ENCODE measurements around the gene IL18. TPM values are rescaled to one million over a fixed set of nuclear protein-coding genes. Genes with fewer than 3 reads are reported as not detected.
A peak's percentile ranks its signal among the peaks of the same experiment; 100 is the strongest.

IL18 gene
- total RNA-seq, 1 experiment from 2014 or later = 0.74 TPM

DNA sequence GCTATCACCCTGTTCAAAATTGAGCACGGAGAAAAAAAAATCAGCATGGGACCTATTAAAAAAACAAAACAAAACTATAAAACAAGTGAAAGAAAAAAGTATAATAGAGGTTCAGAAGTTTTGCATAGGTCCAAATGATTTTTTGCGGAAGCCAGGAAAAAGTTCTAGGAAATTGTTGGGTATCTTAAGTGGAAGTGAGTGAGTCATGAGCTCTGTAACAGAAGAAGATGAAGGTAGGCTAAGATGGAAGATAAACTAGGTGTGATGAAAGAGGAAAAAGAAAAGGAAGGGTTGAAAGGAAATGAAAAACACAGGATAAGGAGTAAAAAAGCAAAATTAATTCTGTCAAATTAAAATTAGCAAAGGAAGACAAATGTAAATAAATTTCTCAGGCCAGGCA lies 49.4 kb downstream of the IL18 start:
- TF ChIP-seq, protein P1, sequence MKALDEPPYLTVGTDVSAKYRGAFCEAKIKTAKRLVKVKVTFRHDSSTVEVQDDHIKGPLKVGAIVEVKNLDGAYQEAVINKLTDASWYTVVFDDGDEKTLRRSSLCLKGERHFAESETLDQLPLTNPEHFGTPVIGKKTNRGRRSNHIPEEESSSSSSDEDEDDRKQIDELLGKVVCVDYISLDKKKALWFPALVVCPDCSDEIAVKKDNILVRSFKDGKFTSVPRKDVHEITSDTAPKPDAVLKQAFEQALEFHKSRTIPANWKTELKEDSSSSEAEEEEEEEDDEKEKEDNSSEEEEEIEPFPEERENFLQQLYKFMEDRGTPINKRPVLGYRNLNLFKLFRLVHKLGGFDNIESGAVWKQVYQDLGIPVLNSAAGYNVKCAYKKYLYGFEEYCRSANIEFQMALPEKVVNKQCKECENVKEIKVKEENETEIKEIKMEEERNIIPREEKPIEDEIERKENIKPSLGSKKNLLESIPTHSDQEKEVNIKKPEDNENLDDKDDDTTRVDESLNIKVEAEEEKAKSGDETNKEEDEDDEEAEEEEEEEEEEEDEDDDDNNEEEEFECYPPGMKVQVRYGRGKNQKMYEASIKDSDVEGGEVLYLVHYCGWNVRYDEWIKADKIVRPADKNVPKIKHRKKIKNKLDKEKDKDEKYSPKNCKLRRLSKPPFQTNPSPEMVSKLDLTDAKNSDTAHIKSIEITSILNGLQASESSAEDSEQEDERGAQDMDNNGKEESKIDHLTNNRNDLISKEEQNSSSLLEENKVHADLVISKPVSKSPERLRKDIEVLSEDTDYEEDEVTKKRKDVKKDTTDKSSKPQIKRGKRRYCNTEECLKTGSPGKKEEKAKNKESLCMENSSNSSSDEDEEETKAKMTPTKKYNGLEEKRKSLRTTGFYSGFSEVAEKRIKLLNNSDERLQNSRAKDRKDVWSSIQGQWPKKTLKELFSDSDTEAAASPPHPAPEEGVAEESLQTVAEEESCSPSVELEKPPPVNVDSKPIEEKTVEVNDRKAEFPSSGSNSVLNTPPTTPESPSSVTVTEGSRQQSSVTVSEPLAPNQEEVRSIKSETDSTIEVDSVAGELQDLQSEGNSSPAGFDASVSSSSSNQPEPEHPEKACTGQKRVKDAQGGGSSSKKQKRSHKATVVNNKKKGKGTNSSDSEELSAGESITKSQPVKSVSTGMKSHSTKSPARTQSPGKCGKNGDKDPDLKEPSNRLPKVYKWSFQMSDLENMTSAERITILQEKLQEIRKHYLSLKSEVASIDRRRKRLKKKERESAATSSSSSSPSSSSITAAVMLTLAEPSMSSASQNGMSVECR (CRISPR knock-in tag; IDR thresholded peaks at IDR 0.05; ENCODE audit: borderline replicate concordance) = no peak
- TF ChIP-seq RELA (CRISPR knock-in tag; IDR thresholded peaks at IDR 0.05; ENCODE audit: borderline replicate concordance) = no peak
- TF ChIP-seq GTF2I (CRISPR knock-in tag; conservative IDR thresholded peaks at IDR 0.05) = no peak
- TF ChIP-seq GRHL2 (CRISPR knock-in tag; IDR thresholded peaks at IDR 0.05; ENCODE audit: insufficient replicate concordance, severe bottlenecking) = no peak
- TF ChIP-seq, protein P2, sequence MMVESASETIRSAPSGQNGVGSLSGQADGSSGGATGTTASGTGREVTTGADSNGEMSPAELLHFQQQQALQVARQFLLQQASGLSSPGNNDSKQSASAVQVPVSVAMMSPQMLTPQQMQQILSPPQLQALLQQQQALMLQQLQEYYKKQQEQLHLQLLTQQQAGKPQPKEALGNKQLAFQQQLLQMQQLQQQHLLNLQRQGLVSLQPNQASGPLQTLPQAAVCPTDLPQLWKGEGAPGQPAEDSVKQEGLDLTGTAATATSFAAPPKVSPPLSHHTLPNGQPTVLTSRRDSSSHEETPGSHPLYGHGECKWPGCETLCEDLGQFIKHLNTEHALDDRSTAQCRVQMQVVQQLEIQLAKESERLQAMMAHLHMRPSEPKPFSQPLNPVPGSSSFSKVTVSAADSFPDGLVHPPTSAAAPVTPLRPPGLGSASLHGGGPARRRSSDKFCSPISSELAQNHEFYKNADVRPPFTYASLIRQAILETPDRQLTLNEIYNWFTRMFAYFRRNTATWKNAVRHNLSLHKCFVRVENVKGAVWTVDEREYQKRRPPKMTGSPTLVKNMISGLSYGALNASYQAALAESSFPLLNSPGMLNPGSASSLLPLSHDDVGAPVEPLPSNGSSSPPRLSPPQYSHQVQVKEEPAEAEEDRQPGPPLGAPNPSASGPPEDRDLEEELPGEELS (CRISPR knock-in tag; IDR thresholded peaks at IDR 0.05) = no peak
- TF ChIP-seq NR3C1 (CRISPR knock-in tag; conservative IDR thresholded peaks at IDR 0.05; ENCODE audit: low read depth) = no peak
- TF ChIP-seq, protein P3, sequence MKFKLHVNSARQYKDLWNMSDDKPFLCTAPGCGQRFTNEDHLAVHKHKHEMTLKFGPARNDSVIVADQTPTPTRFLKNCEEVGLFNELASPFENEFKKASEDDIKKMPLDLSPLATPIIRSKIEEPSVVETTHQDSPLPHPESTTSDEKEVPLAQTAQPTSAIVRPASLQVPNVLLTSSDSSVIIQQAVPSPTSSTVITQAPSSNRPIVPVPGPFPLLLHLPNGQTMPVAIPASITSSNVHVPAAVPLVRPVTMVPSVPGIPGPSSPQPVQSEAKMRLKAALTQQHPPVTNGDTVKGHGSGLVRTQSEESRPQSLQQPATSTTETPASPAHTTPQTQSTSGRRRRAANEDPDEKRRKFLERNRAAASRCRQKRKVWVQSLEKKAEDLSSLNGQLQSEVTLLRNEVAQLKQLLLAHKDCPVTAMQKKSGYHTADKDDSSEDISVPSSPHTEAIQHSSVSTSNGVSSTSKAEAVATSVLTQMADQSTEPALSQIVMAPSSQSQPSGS (CRISPR knock-in tag; IDR thresholded peaks at IDR 0.05; ENCODE audit: borderline replicate concordance, low read depth) = no peak
- TF ChIP-seq, protein P4, sequence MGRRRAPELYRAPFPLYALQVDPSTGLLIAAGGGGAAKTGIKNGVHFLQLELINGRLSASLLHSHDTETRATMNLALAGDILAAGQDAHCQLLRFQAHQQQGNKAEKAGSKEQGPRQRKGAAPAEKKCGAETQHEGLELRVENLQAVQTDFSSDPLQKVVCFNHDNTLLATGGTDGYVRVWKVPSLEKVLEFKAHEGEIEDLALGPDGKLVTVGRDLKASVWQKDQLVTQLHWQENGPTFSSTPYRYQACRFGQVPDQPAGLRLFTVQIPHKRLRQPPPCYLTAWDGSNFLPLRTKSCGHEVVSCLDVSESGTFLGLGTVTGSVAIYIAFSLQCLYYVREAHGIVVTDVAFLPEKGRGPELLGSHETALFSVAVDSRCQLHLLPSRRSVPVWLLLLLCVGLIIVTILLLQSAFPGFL (CRISPR knock-in tag; IDR thresholded peaks at IDR 0.05; ENCODE audit: borderline replicate concordance) = no peak
- TF ChIP-seq, protein P5, sequence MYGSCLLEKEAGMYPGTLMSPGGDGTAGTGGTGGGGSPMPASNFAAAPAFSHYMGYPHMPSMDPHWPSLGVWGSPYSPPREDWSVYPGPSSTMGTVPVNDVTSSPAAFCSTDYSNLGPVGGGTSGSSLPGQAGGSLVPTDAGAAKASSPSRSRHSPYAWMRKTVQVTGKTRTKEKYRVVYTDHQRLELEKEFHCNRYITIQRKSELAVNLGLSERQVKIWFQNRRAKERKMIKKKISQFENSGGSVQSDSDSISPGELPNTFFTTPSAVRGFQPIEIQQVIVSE (CRISPR knock-in tag; IDR thresholded peaks at IDR 0.05; ENCODE audit: borderline replicate concordance) = no peak
- TF ChIP-seq ZBTB21 (CRISPR knock-in tag; IDR thresholded peaks at IDR 0.05; ENCODE audit: borderline replicate concordance) = no peak
- CTCF ChIA-PET = interaction anchor here (0.8 to 4.0 kb wide), 12 partner anchors 8 to 166 kb away, joined by 3 to 29 read pairs (median 5); partner anchors contain the start of genes BCO2, IL18, SDHD and TIMM8B
- no peak overlapping the region for H3K27ac Mint-ChIP-seq
- POLR2A ChIA-PET = no interaction called here
- H3K4me1 Mint-ChIP-seq = no peaks in the 10 kb centered on the region
- DNase-seq (ENCODE audit: low spot score) = no peak
- no peaks in the 10 kb centered on the region for H3K27me3 Mint-ChIP-seq (ENCODE audit: low read depth)
- H3K9me3 Mint-ChIP-seq = peaks cover 6% of the 10 kb centered on the region; the same call in 1 of the 2 replicates
- H3K36me3 Mint-ChIP-seq = no peaks in the 10 kb centered on the region
- no peak overlapping the region for H3K4me3 Mint-ChIP-seq
- no peak for ATAC-seq

DNA sequence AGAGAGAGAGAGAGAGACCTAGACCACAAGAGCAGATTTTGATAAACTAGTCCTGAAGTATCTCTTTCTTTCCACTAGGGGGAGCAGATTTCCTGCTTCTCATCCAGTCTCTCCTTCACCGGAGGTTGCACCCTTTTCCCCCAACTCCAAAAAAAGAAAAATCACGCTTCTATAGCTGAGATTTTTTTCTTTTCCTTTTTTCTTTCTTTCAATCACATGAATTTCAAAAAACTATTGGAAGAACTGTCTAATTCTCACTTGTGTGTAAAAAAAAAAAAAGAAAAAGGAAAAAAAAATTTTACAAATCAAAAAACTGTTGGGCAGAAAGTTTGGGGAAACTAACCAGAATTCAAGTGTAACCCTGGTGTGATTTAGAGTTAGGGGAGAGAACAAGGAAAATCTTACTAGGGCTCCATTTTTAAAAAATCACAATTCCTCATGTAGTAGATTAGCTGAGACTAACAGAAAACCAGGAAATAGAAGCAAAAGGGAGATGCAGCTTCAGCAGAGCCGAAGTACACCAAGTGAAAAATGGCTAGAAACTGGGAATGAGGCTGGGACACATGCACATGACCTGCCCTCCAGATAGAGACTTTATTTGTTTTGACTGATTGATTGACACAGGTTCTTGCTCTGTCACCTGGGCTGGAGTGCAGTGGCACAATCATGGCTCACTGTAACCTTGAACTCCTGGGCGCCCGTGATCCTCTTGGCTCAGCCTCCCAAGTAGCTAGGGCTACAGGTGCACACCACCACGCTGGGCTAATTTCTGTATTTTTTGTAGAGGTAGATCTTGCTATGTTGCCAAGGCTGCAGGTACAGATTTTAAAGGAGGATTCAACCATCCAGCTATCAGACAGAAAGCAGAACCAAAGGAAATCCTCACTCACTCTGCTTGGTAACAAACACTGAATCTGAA lies 50.1 kb downstream of the IL18 start:
- Mint-ChIP-seq H3K27ac (no peak overlapping the region), H3K9me3 (peaks cover 6% of the 10 kb centered on the region; the same call in 1 of the 2 replicates), H3K4me1 (no peaks in the 10 kb centered on the region), H3K4me3 (no peak overlapping the region), H3K27me3 (ENCODE audit: low read depth) (no peaks in the 10 kb centered on the region), H3K36me3 (no peaks in the 10 kb centered on the region)
- POLR2A ChIA-PET = interaction anchor here (0.6 kb wide), 1 partner anchor 9 kb away, joined by 3 read pairs; no protein-coding TSS in a partner anchor
- TF ChIP-seq CREB1 (CRISPR knock-in tag; IDR thresholded peaks at IDR 0.05) (no peak), FOXJ3 (CRISPR knock-in tag; IDR thresholded peaks at IDR 0.05; ENCODE audit: borderline replicate concordance) (no peak)
- TF ChIP-seq, protein P6, sequence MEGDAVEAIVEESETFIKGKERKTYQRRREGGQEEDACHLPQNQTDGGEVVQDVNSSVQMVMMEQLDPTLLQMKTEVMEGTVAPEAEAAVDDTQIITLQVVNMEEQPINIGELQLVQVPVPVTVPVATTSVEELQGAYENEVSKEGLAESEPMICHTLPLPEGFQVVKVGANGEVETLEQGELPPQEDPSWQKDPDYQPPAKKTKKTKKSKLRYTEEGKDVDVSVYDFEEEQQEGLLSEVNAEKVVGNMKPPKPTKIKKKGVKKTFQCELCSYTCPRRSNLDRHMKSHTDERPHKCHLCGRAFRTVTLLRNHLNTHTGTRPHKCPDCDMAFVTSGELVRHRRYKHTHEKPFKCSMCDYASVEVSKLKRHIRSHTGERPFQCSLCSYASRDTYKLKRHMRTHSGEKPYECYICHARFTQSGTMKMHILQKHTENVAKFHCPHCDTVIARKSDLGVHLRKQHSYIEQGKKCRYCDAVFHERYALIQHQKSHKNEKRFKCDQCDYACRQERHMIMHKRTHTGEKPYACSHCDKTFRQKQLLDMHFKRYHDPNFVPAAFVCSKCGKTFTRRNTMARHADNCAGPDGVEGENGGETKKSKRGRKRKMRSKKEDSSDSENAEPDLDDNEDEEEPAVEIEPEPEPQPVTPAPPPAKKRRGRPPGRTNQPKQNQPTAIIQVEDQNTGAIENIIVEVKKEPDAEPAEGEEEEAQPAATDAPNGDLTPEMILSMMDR (IDR thresholded peaks at IDR 0.05) = peak; percentile 45; the same call in 1 of the 2 replicates
- ATAC-seq (peak; percentile 78), DNase-seq (ENCODE audit: low spot score) (no peak)
- CTCF ChIA-PET = interaction anchor here (0.6 to 4.0 kb wide), 23 partner anchors 9 to 892 kb away, joined by 3 to 29 read pairs (median 5); partner anchors contain the start of genes BCO2, IL18, SDHD and TIMM8B

All from WTC11 (cell line).